ENCODE data around the gene TRPM2.

DNA sequence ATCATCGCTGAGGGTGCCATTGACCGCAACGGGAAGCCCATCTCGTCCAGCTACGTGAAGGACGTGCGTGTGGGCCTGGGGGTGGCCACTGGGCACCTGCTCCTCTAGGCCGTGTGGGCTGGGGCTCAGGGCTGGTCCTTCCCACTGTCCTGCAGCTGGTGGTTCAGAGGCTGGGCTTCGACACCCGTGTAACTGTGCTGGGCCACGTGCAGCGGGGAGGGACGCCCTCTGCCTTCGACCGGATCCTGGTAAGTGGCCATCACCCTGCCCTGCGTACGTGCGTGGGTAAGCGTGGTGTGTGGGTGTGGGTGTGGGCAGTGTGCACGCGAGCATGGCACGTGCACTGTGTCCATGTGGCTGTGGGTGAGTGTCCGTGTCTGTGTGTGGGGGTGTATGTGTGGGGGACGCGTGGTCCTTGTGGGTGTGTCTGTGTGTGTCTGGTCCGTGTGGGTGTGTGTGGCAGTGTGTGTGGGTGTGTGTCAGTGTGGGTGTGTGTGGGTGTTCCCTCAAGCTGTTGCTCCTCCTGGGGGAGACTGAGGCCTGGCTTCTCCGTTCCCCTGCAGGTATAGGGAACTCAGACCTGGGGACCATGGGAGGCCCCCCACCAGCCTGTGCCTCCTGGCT is 37.0 kb upstream of the TRPM2 start:
- TF ChIP-seq, protein P1, sequence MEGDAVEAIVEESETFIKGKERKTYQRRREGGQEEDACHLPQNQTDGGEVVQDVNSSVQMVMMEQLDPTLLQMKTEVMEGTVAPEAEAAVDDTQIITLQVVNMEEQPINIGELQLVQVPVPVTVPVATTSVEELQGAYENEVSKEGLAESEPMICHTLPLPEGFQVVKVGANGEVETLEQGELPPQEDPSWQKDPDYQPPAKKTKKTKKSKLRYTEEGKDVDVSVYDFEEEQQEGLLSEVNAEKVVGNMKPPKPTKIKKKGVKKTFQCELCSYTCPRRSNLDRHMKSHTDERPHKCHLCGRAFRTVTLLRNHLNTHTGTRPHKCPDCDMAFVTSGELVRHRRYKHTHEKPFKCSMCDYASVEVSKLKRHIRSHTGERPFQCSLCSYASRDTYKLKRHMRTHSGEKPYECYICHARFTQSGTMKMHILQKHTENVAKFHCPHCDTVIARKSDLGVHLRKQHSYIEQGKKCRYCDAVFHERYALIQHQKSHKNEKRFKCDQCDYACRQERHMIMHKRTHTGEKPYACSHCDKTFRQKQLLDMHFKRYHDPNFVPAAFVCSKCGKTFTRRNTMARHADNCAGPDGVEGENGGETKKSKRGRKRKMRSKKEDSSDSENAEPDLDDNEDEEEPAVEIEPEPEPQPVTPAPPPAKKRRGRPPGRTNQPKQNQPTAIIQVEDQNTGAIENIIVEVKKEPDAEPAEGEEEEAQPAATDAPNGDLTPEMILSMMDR (IDR thresholded peaks at IDR 0.05; ENCODE audit: borderline replicate concordance, extremely low read depth, low read length, poor library complexity, severe bottlenecking) = no peak
- no peak for TF ChIP-seq EZH2 (IDR thresholded peaks at IDR 0.05; ENCODE audit: borderline replicate concordance, low read depth, low read length, severe bottlenecking)

All from DND-41 (cell line).